Measurements from ENCODE around the gene WNT6.
A peak's percentile ranks its signal among the peaks of the same experiment; 100 is the strongest.

WNT6 gene

DNA sequence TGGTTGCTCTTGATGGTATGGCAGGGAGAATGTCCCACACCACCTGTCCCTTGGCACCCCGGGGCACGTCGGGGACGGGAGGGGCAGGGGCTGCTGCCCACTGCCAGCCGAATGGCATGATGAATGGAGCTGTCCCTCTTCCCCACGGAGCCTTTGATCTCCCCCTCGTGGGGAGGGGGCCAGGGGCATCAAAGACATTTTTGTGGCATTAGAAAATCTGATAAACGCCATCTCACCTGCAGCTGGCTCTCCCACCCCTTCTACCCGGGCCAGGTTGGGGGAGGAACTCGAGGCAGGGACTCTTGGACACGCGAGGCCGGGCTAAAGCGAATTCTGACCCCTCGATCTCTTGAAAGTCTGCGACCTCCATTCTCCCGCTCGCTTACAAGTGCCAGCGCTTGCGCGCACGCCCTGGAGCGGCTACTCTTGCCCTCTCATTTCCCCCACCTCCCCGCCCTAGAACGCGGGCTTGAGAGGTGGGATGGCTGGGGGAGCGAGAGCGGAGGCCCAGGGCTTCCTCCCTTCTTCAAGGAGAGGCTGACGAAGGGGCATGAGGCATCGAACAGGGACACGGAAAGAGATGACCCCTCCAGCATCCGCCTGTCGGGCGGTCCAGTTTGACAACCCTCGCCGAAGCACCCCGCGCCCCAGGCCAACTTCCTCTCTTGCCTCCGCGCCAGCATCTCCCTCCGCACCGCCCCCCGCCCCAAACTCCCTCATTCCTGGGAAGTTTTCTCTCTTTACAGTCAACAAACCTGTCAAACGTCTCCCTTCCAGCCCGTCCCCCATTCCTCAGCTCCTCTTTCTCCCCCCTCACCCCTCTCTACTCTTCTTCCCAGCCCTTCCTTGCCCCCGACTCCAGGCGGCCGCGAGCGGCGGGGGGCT lies 692 bp upstream of the WNT6 start:
- DNase-seq: no peak

DNA sequence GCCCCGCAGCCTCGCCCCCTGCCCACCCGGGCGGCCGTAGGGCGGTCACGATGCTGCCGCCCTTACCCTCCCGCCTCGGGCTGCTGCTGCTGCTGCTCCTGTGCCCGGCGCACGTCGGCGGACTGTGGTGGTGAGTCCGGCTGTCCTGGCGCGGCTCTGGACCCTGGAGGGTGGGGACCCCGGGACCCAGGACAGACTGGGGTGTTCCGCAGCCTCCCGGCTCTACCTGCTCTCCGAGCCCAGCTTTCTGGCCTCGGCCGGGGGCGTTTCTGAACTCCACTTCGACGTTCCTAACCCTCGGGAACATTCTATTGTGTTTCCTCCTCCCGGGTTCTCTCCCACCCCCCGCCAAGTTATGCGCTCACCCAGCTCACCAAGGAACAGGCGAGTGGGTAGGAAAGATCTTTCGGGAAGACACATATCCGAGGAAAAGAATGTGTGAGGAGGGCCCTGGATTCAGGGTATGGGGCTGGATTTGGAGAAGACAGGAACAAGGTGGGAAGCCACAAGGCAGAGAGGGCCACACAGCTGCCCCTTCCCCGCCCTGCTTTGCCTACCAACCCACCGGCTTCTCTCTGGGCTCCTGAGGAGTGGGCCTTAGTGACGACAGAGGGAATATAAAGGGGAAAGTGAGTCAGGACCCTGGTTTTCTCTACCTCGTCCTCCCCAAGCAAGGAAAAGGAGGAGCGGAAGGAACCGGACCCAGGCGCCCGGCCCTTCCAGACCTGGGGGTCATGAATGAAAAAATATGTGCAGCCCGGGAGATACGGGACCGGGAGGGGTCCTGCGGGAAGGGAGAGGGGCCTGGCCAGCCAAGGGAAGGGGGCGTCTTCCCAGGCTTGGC lies 605 bp downstream of the WNT6 start:
- DNase-seq: no peak

DNA sequence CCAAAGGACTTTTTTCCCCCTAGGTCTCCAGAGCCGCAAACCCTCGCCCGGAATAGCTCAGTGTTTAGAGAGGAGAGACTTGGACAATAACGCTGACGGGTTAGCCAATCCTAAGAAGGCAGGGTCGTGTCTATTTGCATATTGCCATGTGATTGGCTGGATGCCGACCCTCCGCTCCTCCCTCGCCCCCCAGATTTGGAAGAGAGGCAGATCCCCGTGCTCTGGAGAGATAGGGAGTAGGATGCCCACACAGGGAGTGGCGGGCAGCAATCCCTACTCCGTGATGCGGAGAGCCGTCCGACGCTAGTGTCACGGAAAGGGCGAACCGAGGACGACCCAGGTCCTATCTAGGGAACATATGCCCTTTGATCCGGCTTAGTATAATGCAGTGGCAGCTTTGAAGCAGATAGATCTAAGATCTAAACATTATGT lies 1.4 kb downstream of the WNT6 start:
- DNase-seq: no peak

DNA sequence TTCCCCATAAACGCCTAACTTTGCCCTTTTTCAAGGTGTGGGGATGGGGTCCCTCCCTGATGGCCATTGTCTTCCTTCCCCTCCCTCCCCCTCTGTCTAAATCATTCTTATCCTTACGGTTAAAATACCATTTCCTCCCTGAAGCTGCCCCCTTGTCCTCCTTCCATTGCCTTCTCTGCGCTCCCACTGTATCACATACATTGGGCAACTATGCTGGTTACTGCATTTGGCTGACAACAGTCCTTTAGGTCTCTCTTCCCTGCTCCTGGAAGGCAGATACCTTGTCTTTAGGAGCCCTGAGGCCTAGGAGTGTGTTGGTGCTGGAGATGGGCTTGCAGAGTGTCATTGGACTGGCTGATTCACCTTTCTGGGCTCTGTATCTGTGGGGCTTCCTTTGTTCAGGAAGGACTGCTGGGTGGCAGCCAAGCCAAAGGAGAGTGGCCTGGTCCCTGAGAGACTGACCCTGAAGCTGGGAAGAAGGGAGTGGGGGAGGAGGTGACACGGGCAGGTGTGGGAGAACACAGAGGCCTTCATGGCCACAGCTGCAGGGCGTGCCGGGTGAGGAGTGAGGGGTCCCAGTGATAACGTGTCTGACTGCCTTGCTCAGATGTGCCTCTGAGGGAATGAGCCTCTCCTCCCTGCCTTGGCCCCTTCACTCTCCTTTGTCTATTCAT lies 2.2 kb downstream of the WNT6 start:
- DNase-seq: no peak

DNA sequence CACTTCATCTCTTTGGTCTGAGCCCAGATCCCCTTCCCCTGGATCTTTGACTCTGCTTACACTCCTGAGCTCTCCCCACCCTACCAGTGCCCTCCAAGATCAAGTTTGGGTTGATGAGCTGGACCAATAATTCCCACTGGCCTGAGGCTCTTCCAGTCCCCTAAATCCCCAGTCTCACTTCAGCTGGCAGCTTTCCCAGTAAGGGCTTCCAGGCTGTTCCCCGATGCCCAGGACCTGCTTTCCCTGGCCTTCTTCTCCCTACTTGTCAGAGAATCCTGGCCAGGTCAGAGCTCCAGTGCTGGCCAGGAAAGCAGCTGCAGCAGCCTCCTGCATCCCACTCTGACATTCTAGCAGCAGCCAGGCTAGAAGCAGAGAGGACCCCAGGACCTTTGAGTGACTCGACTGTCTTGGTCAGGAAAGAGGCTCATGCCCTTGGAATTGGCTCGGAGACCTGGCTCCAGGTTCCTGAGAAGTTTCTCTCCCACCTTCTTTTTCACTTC lies 3.5 kb downstream of the WNT6 start:
- DNase-seq: no peak

DNA sequence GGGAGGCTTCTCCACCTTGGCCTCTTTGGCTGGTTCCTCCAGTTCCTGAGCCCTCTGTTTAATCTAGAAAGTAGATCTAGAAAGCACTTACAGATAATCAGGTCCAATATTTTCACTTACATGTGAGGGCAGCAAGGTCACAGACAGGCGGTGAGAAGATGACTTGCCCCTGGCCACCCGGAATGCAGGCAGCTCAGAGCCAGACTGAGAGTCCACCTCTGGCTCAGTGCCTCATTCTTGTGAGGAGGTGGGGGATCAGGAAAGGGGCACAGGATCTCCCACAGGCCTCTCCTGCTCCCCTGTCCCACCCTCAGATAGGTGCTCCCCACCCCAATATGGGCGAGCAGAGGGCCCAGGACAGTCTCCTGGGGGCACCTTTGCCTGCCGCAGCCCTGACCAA lies 5.8 kb downstream of the WNT6 start:
- DNase-seq: no peak

DNA sequence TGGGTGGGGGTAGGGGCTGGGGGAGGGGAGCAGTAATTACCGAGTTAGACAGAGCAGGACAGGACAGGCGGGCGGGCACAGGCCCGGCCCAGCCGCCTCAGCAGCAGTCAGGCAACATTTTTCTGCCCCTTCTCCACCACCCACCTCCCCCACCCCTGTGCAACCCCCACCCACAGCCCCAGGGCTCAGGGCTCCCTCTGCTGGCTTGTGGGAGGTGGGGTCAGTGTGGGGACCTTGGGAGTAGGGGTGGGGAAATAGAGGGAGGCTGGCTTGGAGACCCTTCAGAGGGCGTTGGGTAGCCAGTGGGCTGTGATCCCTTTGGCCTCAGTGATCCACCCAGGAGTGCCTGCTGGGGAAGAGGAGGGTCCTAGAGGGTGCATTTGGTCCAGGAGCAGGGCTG lies 6.4 kb downstream of the WNT6 start:
- DNase-seq: no peak

DNA sequence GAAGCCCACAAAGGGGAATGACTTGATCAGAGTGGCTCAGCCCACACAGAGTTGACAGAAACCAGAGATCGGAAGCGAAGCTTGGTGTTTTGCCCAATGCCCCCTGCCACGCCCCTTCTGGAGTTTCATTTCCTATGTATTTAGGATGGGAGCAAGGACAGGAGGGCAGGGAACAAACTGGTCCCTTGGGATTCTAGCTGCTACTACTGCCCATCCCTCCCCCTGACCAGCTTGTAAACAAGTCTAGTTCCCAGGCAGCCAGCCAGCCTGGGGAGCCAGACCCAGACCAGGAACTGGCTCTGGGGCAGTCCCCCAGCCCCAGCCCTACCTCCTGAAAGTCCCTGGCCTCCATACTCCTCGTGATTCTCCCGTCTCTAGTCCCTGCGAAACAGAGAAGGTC lies 8.3 kb downstream of the WNT6 start:
- DNase-seq: no peak

DNA sequence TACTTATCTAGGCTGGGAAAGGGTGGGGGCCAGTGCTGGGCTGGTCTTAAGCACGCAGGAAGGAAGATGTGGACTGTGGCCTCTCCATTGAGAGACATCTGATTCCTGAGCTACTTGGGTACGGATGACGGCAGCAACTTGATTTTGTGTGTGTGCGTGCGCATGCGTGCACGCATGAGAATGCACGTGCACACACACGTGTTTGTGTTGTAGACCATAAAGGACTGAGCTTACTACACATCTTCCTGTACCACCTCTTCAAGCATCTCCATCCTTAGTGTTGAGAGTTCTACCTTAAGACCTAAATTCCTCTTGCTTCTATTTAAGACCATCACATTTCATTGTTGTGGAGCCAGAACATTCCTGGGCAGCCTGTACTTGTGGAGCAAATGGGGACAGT lies 9.5 kb downstream of the WNT6 start:
- no peak for DNase-seq

DNA sequence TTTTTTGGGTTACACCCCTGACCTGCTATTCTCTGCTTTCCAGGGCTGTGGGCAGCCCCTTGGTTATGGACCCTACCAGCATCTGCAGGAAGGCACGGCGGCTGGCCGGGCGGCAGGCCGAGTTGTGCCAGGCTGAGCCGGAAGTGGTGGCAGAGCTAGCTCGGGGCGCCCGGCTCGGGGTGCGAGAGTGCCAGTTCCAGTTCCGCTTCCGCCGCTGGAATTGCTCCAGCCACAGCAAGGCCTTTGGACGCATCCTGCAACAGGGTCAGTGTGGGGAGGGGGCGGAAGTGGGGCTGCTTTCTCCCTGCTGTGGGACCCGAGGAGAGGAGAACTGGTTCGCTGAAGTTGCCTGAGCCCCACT lies 11.4 kb downstream of the WNT6 start:
- no peak for DNase-seq

DNA sequence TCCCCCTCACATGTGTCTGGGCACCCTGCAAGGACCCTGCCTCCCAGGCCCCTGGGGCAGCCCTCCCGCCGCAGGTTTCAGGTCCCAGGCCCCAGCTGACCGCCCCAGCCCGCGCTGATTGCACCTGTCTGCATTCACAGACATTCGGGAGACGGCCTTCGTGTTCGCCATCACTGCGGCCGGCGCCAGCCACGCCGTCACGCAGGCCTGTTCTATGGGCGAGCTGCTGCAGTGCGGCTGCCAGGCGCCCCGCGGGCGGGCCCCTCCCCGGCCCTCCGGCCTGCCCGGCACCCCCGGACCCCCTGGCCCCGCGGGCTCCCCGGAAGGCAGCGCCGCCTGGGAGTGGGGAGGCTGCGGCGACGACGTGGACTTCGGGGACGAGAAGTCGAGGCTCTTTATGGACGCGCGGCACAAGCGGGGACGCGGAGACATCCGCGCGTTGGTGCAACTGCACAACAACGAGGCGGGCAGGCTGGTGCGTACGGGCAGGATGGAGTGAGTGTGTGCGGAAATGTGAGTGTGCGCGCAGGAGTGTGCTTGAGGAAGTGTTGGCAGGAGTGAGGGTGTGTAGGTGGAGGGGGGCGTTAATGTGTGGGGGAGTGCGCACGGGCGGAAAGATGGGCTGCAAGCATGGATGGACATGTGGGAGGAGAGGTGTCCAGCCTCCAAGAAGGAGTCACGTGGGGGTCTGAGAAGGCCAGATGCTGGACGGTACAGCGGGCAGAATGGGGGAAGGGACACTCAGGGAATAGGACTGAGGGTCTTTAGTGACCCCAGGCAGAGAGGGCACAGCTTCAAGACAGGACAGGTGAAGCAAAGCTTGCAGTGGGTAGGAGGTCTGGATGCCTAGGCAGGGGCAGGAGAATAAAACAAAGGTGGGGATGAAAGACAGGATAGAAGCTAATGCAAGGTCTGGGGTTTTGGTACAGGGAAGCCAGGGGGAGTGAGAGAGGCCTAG lies 12.0 kb downstream of the WNT6 start:
- peak in 1 of 2 experiments; percentile 47 for DNase-seq

DNA sequence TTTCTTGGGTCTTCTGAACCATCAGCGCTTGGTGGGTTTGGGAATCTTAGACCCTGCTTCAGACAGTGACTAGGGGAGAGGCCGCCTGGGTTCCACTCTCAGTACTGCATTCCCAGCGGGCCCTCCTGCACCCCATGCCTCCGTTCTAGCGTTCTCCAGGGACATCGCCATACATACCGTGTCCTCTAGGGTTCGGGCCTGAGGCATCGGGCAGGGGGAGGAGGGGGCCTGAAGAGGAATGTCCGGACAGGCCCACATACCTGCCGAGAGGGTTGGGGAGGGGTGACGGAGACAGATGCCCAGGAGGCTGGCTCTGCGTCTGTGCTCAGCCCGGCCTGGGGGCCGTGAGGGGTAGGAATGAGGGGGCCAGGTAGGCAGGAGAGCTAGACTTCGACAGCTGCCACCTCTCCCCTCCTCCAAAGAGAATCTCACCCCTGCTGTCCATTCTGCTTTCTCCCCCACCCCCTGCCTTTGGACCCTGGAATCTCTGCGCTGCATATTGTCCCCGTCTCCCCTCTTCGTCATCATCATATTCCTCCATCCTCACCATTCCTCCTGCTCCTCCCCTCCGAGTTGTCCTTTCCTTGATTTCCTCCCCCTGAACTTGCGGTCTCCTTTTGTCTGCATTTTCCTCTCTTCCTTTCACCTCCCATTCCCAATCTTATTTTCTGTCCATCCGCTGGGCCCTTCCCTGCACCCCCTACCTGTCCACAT lies 13.2 kb downstream of the WNT6 start:
- DNase-seq: no peak

DNA sequence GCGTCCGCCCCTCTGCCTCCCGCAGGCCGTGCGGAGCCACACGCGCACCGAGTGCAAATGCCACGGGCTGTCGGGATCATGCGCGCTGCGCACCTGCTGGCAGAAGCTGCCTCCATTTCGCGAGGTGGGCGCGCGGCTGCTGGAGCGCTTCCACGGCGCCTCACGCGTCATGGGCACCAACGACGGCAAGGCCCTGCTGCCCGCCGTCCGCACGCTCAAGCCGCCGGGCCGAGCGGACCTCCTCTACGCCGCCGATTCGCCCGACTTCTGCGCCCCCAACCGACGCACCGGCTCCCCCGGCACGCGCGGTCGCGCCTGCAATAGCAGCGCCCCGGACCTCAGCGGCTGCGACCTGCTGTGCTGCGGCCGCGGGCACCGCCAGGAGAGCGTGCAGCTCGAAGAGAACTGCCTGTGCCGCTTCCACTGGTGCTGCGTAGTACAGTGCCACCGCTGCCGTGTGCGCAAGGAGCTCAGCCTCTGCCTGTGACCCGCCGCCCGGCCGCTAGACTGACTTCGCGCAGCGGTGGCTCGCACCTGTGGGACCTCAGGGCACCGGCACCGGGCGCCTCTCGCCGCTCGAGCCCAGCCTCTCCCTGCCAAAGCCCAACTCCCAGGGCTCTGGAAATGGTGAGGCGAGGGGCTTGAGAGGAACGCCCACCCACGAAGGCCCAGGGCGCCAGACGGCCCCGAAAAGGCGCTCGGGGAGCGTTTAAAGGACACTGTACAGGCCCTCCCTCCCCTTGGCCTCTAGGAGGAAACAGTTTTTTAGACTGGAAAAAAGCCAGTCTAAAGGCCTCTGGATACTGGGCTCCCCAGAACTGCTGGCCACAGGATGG lies 14.0 kb downstream of the WNT6 start:
- no peak for DNase-seq

DNA sequence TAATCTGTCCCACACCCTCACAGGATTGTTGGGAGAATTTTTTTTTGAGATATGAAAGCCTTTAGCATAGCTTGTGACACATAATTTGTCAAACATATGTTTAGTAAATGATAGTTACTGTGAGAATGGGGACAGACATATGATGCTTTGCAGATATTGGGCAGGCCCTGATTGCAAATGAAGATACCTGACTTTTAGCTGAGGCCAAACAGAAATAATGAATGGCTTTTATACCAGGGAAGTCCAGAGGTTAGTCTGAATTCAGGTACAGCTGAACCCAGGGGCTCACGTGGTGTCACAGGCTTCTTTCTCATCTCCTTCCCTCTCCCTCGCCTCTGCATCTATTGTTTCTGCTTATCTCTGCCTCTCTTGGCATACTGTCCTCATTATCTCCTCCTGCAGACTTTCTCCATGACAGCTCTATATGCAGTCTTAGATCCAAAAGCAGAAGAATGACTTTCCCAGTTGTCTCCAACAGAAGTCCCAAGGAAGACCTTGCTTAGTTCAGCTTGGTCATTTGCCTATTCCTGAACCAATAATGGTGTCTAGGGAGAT lies 16.2 kb downstream of the WNT6 start:
- DNase-seq: no peak

DNA sequence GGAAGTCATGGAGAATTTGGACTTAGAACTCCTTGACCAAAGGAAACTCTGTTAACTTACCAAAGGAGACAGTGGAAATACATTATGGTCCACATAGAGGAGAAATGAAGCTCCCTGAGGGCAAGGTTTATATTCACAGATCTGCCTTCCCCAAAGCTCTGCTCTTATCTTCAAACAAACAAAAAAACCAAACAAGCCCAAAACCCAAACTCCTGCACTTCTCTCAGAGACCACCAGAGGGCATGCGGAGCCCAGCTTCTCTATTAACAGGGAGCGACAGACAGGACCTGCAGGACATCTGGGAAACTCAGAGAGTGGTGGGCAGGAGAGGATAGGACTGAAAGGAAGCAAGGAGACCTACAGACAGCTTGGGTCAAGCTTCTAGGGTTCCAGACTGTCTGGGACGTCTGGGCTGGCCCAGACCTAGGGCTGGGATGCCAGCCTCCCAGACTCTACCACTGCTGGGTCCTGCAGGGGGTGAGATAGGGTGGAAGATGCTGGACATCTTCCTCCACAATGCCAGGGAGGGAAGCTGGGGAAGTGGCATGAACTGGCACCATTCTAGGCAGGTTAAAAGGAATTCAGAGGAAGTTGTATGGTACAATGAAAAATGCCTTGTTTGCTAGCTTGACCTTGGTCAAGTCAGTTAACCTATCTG lies 17.1 kb downstream of the WNT6 start:
- peak; percentile 62 to 63 for DNase-seq

DNA sequence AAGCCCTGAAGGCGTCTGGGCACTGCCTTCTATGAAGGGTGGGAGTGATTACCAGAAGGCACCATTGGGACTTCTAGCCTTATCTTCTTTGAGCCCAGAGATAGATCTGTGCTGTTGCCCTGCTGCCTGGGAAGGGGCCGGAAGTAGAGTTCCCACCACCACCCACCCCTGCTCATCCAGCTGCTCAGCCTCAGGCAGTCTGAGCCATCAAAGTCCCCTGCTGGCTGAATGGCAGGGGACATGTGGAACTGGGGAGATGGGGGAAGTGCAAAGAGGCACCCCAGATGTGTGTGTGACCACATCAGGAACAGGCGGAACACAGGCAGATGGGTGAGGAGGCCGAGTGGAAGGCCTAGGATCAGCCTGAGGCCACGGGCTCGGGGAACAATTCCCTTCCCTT lies 17.7 kb downstream of the WNT6 start:
- DNase-seq: no peak

DNA sequence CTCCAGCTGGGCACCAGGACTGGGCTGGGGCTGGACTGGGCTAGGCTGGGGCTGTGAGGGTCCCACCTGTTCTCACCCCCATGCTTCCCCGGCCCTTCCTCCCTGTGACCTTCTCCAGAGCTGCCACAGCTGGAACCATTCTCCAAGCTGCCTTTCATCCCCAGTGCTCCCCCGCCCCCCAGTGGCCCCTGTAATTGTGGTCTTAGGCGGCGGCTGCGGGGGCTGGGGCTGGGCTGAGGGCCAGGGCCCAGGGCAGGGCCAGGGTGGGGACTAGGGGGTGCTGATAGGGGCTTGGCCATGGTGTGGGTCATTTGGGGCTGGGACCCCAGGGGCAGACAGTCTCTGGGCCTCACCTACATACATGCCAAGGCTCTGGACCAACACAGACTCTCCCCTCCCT lies 18.3 kb downstream of the WNT6 start:
- no peak for DNase-seq

DNA sequence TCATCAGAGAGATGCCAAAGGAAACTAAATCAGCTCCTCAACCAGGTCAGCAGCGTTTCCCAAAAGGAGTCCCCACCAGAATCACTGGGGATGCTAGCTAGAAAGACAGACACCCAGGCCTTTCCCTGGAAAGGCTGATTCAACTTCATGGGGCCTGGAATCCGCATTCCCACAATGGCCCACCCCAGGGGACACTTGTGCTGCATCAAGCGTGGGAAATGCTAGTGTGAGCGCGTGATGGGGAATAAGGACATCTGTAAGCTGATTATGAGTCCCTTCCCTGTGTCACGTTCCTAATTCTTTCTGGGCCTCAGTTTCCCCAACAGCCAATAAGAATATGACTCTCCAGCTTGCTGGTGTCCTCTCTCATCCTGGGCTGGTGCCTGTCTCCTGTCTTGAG lies 18.9 kb downstream of the WNT6 start:
- DNase-seq: no peak

DNA sequence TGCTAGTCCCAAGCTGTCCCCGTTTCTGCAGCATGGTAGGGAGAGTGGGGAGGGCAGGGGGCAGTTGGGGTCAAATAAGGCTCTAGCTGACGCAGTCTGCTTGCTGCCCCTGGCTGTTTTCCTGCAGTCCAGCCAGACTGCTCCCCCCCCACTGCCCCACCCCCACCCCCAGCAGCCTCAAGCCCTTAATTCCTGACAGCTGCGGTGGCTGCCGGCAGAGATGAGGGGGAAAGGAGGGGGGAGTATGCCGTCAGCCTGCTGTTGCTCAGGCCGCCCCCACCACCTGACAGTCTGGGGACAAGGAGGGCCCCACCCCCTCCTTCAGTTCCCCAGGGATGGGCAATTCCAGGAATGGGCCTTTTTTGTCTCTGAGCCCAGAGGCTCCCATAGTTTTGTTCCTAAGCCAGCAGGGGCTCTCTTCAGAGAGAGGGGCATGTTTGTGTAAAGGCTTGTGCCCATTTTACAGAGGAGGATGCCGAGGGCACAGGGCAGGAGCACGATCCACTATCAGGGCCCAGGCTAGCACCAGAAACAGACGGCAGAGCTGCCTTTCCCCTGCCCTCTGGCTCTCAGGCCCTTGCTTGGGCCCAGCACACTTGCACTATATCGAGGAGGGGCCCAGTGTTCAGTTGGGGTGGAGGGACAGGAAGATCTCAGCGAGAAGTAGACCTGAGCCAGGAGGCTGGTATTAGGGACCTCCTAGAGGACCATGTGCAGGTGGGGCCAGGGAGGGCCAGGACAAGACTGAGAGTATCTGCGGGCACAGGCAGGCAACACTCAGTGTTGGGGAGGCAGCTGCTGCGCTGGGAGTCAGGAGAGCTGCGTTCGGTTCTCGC lies 19.5 kb downstream of the WNT6 start:
- DNase-seq: no peak
